ENCODE results near the gene TBL1X. TPM values are rescaled to one million over a fixed set of nuclear protein-coding genes. Genes with fewer than 3 reads are reported as not detected.

The TBL1X gene
- total RNA-seq, 6 experiments from 2014 or later: 18.0 to 40.7 (median 20.8) TPM

GRCh38 chrX:9529223-9529622, 64.4 kb downstream of the TBL1X start:
- Histone ChIP-seq H3K9me3 (no peaks in the 10 kb centered on the region), H3K27me3 (no peaks in the 10 kb centered on the region), H3K27ac (no peak overlapping the region), H3K36me3 (no peaks in the 10 kb centered on the region), H3K4me3 (no peak overlapping the region), H3K4me1 (peaks cover 0 to 7% (median 0%) of the 10 kb centered on the region in 4 donors)
- intact Hi-C loops (cut with DNase I): no loop called here
- 60% methylated on average over 1 of the region's 4 CpGs for WGBS (ENCODE audit: insufficient coverage, low coverage, low lambda C conversion rate, missing lambda C conversion rate)
- no peak for DNase-seq
- TF ChIP-seq POLR2A (IDR thresholded peaks at IDR 0.05) (no peak), CTCF (IDR thresholded peaks at IDR 0.05) (no peak)
- ATAC-seq: no peak

- TF ChIP-seq CTCF (IDR thresholded peaks at IDR 0.05) (no peak), POLR2A (IDR thresholded peaks at IDR 0.05) (no peak)
- Histone ChIP-seq H3K27me3 (no peaks in the 10 kb centered on the region), H3K4me1 (peaks cover 0 to 7% (median 0%) of the 10 kb centered on the region in 4 donors), H3K9me3 (no peaks in the 10 kb centered on the region), H3K4me3 (no peak overlapping the region), H3K36me3 (no peaks in the 10 kb centered on the region), H3K27ac (no peak overlapping the region)
- intact Hi-C loops (cut with DNase I): no loop called here
- WGBS (ENCODE audit: insufficient coverage, low coverage, low lambda C conversion rate, missing lambda C conversion rate): 3% methylated on average over 9 of the region's 9 CpGs
- peak; percentile 92 to 98 (median 97) for ATAC-seq
- DNase-seq: peak; percentile 72 to 80 (median 77)
These were observed 66.0 kb downstream of the TBL1X start for GRCh38 chrX:9530848-9531274.

GRCh38 chrX:9532349-9532748, 67.5 kb downstream of the TBL1X start:
- H3K9me3 ChIP-seq: no peaks in the 10 kb centered on the region
- H3K27me3 ChIP-seq: no peaks in the 10 kb centered on the region
- no peak for DNase-seq
- WGBS (ENCODE audit: insufficient coverage, low coverage, low lambda C conversion rate, missing lambda C conversion rate): 40% methylated on average over 1 of the region's 12 CpGs
- TF ChIP-seq CTCF (IDR thresholded peaks at IDR 0.05) (no peak), POLR2A (IDR thresholded peaks at IDR 0.05) (no peak)
- ATAC-seq: no peak
- no peaks in the 10 kb centered on the region for H3K36me3 ChIP-seq
- H3K4me3 ChIP-seq: no peak overlapping the region
- H3K4me1 ChIP-seq: peaks cover 0 to 7% (median 0%) of the 10 kb centered on the region in 4 donors
- intact Hi-C loops (cut with DNase I): no loop called here
- H3K27ac ChIP-seq: no peak overlapping the region

GRCh38 chrX:9533611-9534010, 68.8 kb downstream of the TBL1X start:
- H3K4me1 ChIP-seq: peaks cover 0 to 7% (median 3%) of the 10 kb centered on the region in 4 donors
- DNase-seq: no peak
- H3K4me3 ChIP-seq: no peak overlapping the region
- no peaks in the 10 kb centered on the region for H3K27me3 ChIP-seq
- TF ChIP-seq POLR2A (IDR thresholded peaks at IDR 0.05): no peak
- no peak for TF ChIP-seq CTCF (IDR thresholded peaks at IDR 0.05)
- intact Hi-C loops (cut with DNase I): no loop called here
- ATAC-seq: no peak
- no peaks in the 10 kb centered on the region for H3K9me3 ChIP-seq
- no peaks in the 10 kb centered on the region for H3K36me3 ChIP-seq
- 54% methylated on average over 5 of the region's 8 CpGs for WGBS (ENCODE audit: insufficient coverage, low coverage, low lambda C conversion rate, missing lambda C conversion rate)
- H3K27ac ChIP-seq: no peak overlapping the region

GRCh38 chrX:9534686-9535085, 69.8 kb downstream of the TBL1X start:
- 47% methylated on average over 3 of the region's 3 CpGs for WGBS (ENCODE audit: insufficient coverage, low coverage, low lambda C conversion rate, missing lambda C conversion rate)
- Histone ChIP-seq H3K27ac (no peak overlapping the region), H3K4me1 (peaks cover 0 to 9% (median 3%) of the 10 kb centered on the region in 4 donors), H3K36me3 (no peaks in the 10 kb centered on the region), H3K9me3 (no peaks in the 10 kb centered on the region), H3K27me3 (no peaks in the 10 kb centered on the region), H3K4me3 (no peak overlapping the region)
- no peak for TF ChIP-seq CTCF (IDR thresholded peaks at IDR 0.05)
- no peak for TF ChIP-seq POLR2A (IDR thresholded peaks at IDR 0.05)
- intact Hi-C loops (cut with DNase I): no loop called here
- ATAC-seq: no peak
- DNase-seq: no peak
